H9 (cell line): ENCODE measurements around the gene ZFP62. TPM values are rescaled to one million over a fixed set of nuclear protein-coding genes. Genes with fewer than 3 reads are reported as not detected.

Experiments
- DNase-seq: peaks from one replicate; pipeline ENCODE4 v3.0.0-alpha.2; 2017
- H2AFZ ChIP-seq: one replicate; pipeline ENCODE4 v1.6.1; 2013; ENCODE audit warnings: mild to moderate bottlenecking, low read length, control low read depth, moderate library complexity
- H2AK5ac ChIP-seq: 2 replicates; pipeline ENCODE4 v1.6.1; 2013; ENCODE audit warnings: low read length, control low read depth, mixed read lengths; ENCODE audit not compliant: insufficient read length
- H2BK120ac ChIP-seq: one replicate; pipeline ENCODE4 v1.6.1; 2013; ENCODE audit warnings: low read depth, mild to moderate bottlenecking, low read length, control low read depth, inconsistent platforms; ENCODE audit not compliant: poor library complexity, severe bottlenecking
- H2BK12ac ChIP-seq: 2 replicates; pipeline ENCODE4 v1.6.1; 2013; ENCODE audit warnings: low read length, control low read depth, mixed read lengths, low read depth; ENCODE audit not compliant: insufficient read length
- H2BK15ac ChIP-seq: 2 replicates; pipeline ENCODE4 v1.6.1; 2013; ENCODE audit warnings: low read depth, low read length, control low read depth
- H2BK20ac ChIP-seq: one replicate; pipeline ENCODE4 v1.6.1; 2013; ENCODE audit warnings: low read depth, mild to moderate bottlenecking, low read length, control low read depth, inconsistent platforms; ENCODE audit not compliant: poor library complexity, severe bottlenecking
- H2BK5ac ChIP-seq: 2 replicates; pipeline ENCODE4 v1.6.1; 2013; ENCODE audit warnings: low read length, control low read depth, mixed read lengths; ENCODE audit not compliant: insufficient read length
- H3K14ac ChIP-seq: 2 replicates; pipeline ENCODE4 v1.6.1; 2013; ENCODE audit warnings: low read length, control low read depth; ENCODE audit not compliant: insufficient read depth
- H3K18ac ChIP-seq: 2 replicates; pipeline ENCODE4 v1.6.1; 2013; ENCODE audit warnings: low read depth, mild to moderate bottlenecking, mixed read lengths, low read length, control low read depth; ENCODE audit not compliant: insufficient read length
- H3K23ac ChIP-seq: 2 replicates; pipeline ENCODE4 v1.6.1; 2013; ENCODE audit warnings: low read length, control low read depth, mixed read lengths, low read depth; ENCODE audit not compliant: insufficient read length
- H3K23me2 ChIP-seq: 2 replicates; pipeline ENCODE4 v1.6.1; 2013; ENCODE audit warnings: low read depth, mild to moderate bottlenecking, mixed read lengths, low read length, control low read depth; ENCODE audit not compliant: insufficient read length, poor library complexity, severe bottlenecking
- H3K27ac ChIP-seq: 2 replicates; pipeline ENCODE4 v1.5.1; 2013; ENCODE audit warnings: low read length, control low read depth, mixed read lengths, low read depth; ENCODE audit not compliant: insufficient read length
- H3K27me3 ChIP-seq: 2 replicates; pipeline ENCODE4 v1.6.1; 2013; ENCODE audit warnings: low read length, control low read depth, inconsistent platforms; ENCODE audit not compliant: insufficient read depth
- H3K4ac ChIP-seq: 2 replicates; pipeline ENCODE4 v1.6.1; 2013; ENCODE audit warnings: low read depth, mild to moderate bottlenecking, control low read depth, inconsistent platforms, low read length, moderate library complexity
- H3K4me1 ChIP-seq: 2 replicates; pipeline ENCODE4 v1.6.1; 2013; ENCODE audit warnings: low read length, control low read depth, inconsistent platforms; ENCODE audit not compliant: insufficient read depth
- H3K4me2 ChIP-seq: 2 replicates; pipeline ENCODE4 v1.6.1; 2013; ENCODE audit warnings: low read length, control low read depth, mixed read lengths; ENCODE audit not compliant: insufficient read length, insufficient read depth
- H3K56ac ChIP-seq: 2 replicates; pipeline ENCODE4 v1.6.1; 2013; ENCODE audit warnings: low read depth, mild to moderate bottlenecking, mixed read lengths, low read length, control low read depth; ENCODE audit not compliant: insufficient read length
- H3K79me1 ChIP-seq: 2 replicates; pipeline ENCODE4 v1.6.1; 2013; ENCODE audit warnings: low read depth, mild to moderate bottlenecking, moderate library complexity, low read length, control low read depth, inconsistent platforms; ENCODE audit not compliant: insufficient read depth, poor library complexity, severe bottlenecking
- H3K79me2 ChIP-seq: 2 replicates; pipeline ENCODE4 v1.6.1; 2013; ENCODE audit warnings: low read length, control low read depth, inconsistent platforms; ENCODE audit not compliant: insufficient read depth
- H3K9ac ChIP-seq: 2 replicates; pipeline ENCODE4 v1.6.1; 2013; ENCODE audit warnings: low read length, control low read depth, mixed read lengths; ENCODE audit not compliant: insufficient read length; ENCODE audit errors: extremely low read depth
- H3K9me3 ChIP-seq: one replicate; pipeline ENCODE4 v1.6.1; 2013; ENCODE audit warnings: low read depth, low read length, inconsistent platforms; ENCODE audit not compliant: control insufficient read depth
- H3T11ph ChIP-seq: one replicate; pipeline ENCODE4 v1.6.1; 2013; ENCODE audit warnings: mild to moderate bottlenecking, low read length, control low read depth, inconsistent platforms
- H4K20me1 ChIP-seq: one replicate; pipeline ENCODE4 v1.6.1; 2013; ENCODE audit not compliant: control insufficient read depth, insufficient read length, insufficient read depth
- H4K5ac ChIP-seq: 2 replicates; pipeline ENCODE4 v1.6.1; 2013; ENCODE audit warnings: low read depth, mild to moderate bottlenecking, mixed read lengths, low read length, control low read depth; ENCODE audit not compliant: insufficient read length
- H4K8ac ChIP-seq: replicated peaks from 2 replicates; pipeline ENCODE4 v1.6.1; 2013; ENCODE audit warnings: low read length, control low read depth, mixed read lengths, low read depth; ENCODE audit not compliant: insufficient read length
- H4K91ac ChIP-seq: 2 replicates; pipeline ENCODE4 v1.6.1; 2013; ENCODE audit warnings: low read depth, mild to moderate bottlenecking, moderate library complexity, mixed read lengths, low read length, control low read depth; ENCODE audit not compliant: insufficient read length
- H3K27ac Mint-ChIP-seq, 3 experiments: 2 replicates in 2 of 3; 3 replicates in 1 of 3; pipeline ENCODE4 v1.8.0; 2020 to 2021; ENCODE audit warnings: mixed read lengths in 3 of 3, mild to moderate bottlenecking in 1 of 3, moderate library complexity in 1 of 3
- H3K27me3 Mint-ChIP-seq: 2 replicates; pipeline ENCODE4 v1.8.0; 2021; ENCODE audit warnings: low read depth, mild to moderate bottlenecking, moderate library complexity, mixed read lengths
- H3K36me3 Mint-ChIP-seq, 3 experiments: 2 replicates in 2 of 3; 3 replicates in 1 of 3; pipeline ENCODE4 v1.8.0; 2020 to 2021; ENCODE audit warnings: low read depth in 3 of 3, mixed read lengths in 3 of 3; ENCODE audit not compliant: insufficient read depth in 1 of 3
- H3K4me1 Mint-ChIP-seq, 2 experiments: 2 replicates each; pipeline ENCODE4 v1.8.0; 2020; ENCODE audit warnings: mixed read lengths in 2 of 2
- H3K4me3 Mint-ChIP-seq, 2 experiments: 2 replicates in 1 of 2; 3 replicates in 1 of 2; pipeline ENCODE4 v1.8.0; 2020 to 2021; ENCODE audit warnings: mild to moderate bottlenecking in 2 of 2, mixed read lengths in 2 of 2, moderate library complexity in 1 of 2
- H3K9me3 Mint-ChIP-seq, 2 experiments: 2 replicates in 1 of 2; 3 replicates in 1 of 2; pipeline ENCODE4 v1.8.0; 2020; ENCODE audit warnings: mild to moderate bottlenecking in 2 of 2, mixed read lengths in 2 of 2, moderate library complexity in 1 of 2
- CTCF ChIP-seq: fragments of 200-600 bp; sonication (generic); conservative IDR thresholded peaks from 3 replicates; pipeline ENCODE4 v1.8.0; 2021; ENCODE audit warnings: antibody characterized with exemption, mild to moderate bottlenecking
- WGBS: extraction: QIAGEN DNeasy Blood & Tissue Kit; methylation state at CpG from one replicate; pipeline ENCODE4 v1.1.7; 2013; ENCODE audit warnings: missing lambda C conversion rate, low lambda C conversion rate, mixed read lengths; ENCODE audit not compliant: insufficient read length; ENCODE audit errors: extremely low coverage; 5-methylcytosine and 5-hydroxymethylcytosine counted together
- total RNA-seq: library from RNA; stranded (reverse); gene quantifications from 2 replicates; pipeline ENCODE4 v1.2.1, GENCODE V29; 2021

The ZFP62 gene
- total RNA-seq, 1 experiment from 2014 or later = 16.2 TPM

- no peak for TF ChIP-seq CTCF
- H2BK12ac ChIP-seq = no peak overlapping the region
- no peak overlapping the region for H4K8ac ChIP-seq
- no peaks in the 10 kb centered on the region for H3K79me1 ChIP-seq
- no peak overlapping the region for H3K56ac ChIP-seq
- H2BK5ac ChIP-seq = no peak overlapping the region
- no peak overlapping the region for H2BK120ac ChIP-seq
- no peak overlapping the region for H2AFZ ChIP-seq
- no CpG with 5 or more reads among the region's 13 CpGs for WGBS
- H3K27me3 ChIP-seq = no peaks in the 10 kb centered on the region
- H3K23me2 ChIP-seq = no peaks in the 10 kb centered on the region
- no peak overlapping the region for H3K23ac ChIP-seq
- H2BK15ac ChIP-seq = no peak overlapping the region
- H3K27ac Mint-ChIP-seq = peak overlapping the region in 2 of 3 experiments; percentile 44 to 61; a peak in 1 of 7 replicates
- no peak overlapping the region for H2BK20ac ChIP-seq
- no peaks in the 10 kb centered on the region for H3K79me2 ChIP-seq
- no peak overlapping the region for H3K4me3 Mint-ChIP-seq
- no peaks in the 10 kb centered on the region for H4K20me1 ChIP-seq
- H3K9me3 ChIP-seq = no peaks in the 10 kb centered on the region
- H3K4ac ChIP-seq = no peak overlapping the region
- no peaks in the 10 kb centered on the region for H3K36me3 Mint-ChIP-seq
- no peak overlapping the region for H3K14ac ChIP-seq
- H2AK5ac ChIP-seq = no peak overlapping the region
- no peak overlapping the region for H3T11ph ChIP-seq
- H4K91ac ChIP-seq = no peak overlapping the region
- H3K18ac ChIP-seq = no peak overlapping the region
- no peak overlapping the region for H3K27ac ChIP-seq
- H3K9ac ChIP-seq = no peak overlapping the region
- no peaks in the 10 kb centered on the region for H3K4me1 ChIP-seq
- H3K4me1 Mint-ChIP-seq = peaks cover 12 to 15% of the 10 kb centered on the region in 2 experiments
- no peak overlapping the region for H4K5ac ChIP-seq
- H3K4me2 ChIP-seq = no peak overlapping the region
- H3K27me3 Mint-ChIP-seq = peaks cover 10% of the 10 kb centered on the region
- peaks cover 0 to 2% of the 10 kb centered on the region in 2 experiments; a peak in 1 of 5 replicates for H3K9me3 Mint-ChIP-seq
- no peak for DNase-seq
Observed at GRCh38 chr5:180816608-180817534, 44.2 kb downstream of the ZFP62 start.
